Peyer's patch (tissue), 4 donors: Measurements from ENCODE around the gene COX6A2.

Experiments
- CTCF ChIP-seq, 6 experiments: fragments of 450-650 bp in 4 of 6; fragments of 200-600 bp in 2 of 6; sonication (generic) in 1 of 6; IDR thresholded peaks; one replicate each; pipeline ENCODE4 v1.5.1; 2017 to 2019; ENCODE audit warnings: antibody characterized with exemption in 6 of 6, mild to moderate bottlenecking in 3 of 6, moderate library complexity in 1 of 6
- POLR2A ChIP-seq, 2 donors: fragments of 450-650 bp; IDR thresholded peaks; one replicate each; pipeline ENCODE4 v1.5.1; 2017; ENCODE audit warnings: antibody characterized with exemption in 2 of 2, mild to moderate bottlenecking in 2 of 2, moderate library complexity in 2 of 2

GRCh38 chr16:31471241-31471874 is 43.2 kb upstream of the COX6A2 start:
- TF ChIP-seq CTCF (IDR thresholded peaks at IDR 0.05), result no peak
- TF ChIP-seq POLR2A (IDR thresholded peaks at IDR 0.05), result no peak
